SK-N-MC (cell line): ENCODE measurements around the gene GPAT3.

Experiments used
- DNase-seq: peaks from one replicate; pipeline ENCODE4 v3.0.0-alpha.2; 2011; ENCODE audit warnings: low read depth, low spot score
- H3K27ac ChIP-seq: fragments of 200-600 bp; sonication (generic); 2 replicates; pipeline ENCODE4 v1.5.1; 2016; ENCODE audit warnings: mixed run types
- H3K36me3 ChIP-seq: fragments of 200-600 bp; sonication (generic); 2 replicates; pipeline ENCODE4 v1.6.1; 2017; ENCODE audit warnings: antibody characterized with exemption, low read length, mixed read lengths; ENCODE audit not compliant: insufficient read depth
- H3K4me3 ChIP-seq: fragments of 200-600 bp; sonication (generic); 2 replicates; pipeline ENCODE4 v1.5.1; 2016
- H3K9ac ChIP-seq: fragments of 200-600 bp; sonication (generic); 2 replicates; pipeline ENCODE4 v1.8.0; 2017; ENCODE audit warnings: mixed run types, mixed read lengths; ENCODE audit not compliant: insufficient read length
- H3K9me3 ChIP-seq: fragments of 200-600 bp; sonication (generic); 2 replicates; pipeline ENCODE4 v1.6.1; 2017; ENCODE audit warnings: low read depth, mild to moderate bottlenecking, antibody characterized with exemption, low read length, moderate library complexity, mixed read lengths
- EZH2 ChIP-seq: fragments of 200-600 bp; sonication (generic); IDR thresholded peaks from one replicate; pipeline ENCODE4 v1.6.1; 2017; ENCODE audit warnings: antibody characterized with exemption
- FOXP2 ChIP-seq: optimal IDR thresholded peaks from 2 replicates; pipeline ENCODE3; 2011; ENCODE audit warnings: mild to moderate bottlenecking, moderate library complexity; ENCODE audit not compliant: insufficient read depth; ENCODE audit errors: extremely low read length, control extremely low read depth
- POLR2AphosphoS5 ChIP-seq: IDR thresholded peaks from 2 replicates; pipeline ENCODE4 v1.6.1; 2012; ENCODE audit warnings: mild to moderate bottlenecking, low read depth, low read length, borderline replicate concordance

The GPAT3 gene

GRCh38 chr4:83546786-83547185, 10.9 kb downstream of the GPAT3 start:
- no peak for TF ChIP-seq EZH2
- no peak for TF ChIP-seq POLR2AphosphoS5
- TF ChIP-seq FOXP2, result no peak
- H3K9ac ChIP-seq, result no peak overlapping the region
- H3K9me3 ChIP-seq, result no peaks in the 10 kb centered on the region
- no peak overlapping the region for H3K4me3 ChIP-seq
- no peak overlapping the region for H3K27ac ChIP-seq
- no peak for DNase-seq
- no peaks in the 10 kb centered on the region for H3K36me3 ChIP-seq

- H3K27ac ChIP-seq, result no peak overlapping the region
- no peak overlapping the region for H3K4me3 ChIP-seq
- TF ChIP-seq EZH2 (no peak), FOXP2 (peak; percentile 23), POLR2AphosphoS5 (no peak)
- H3K36me3 ChIP-seq, result no peaks in the 10 kb centered on the region
- H3K9ac ChIP-seq, result no peak overlapping the region
- H3K9me3 ChIP-seq, result no peaks in the 10 kb centered on the region
- DNase-seq, result no peak
These were observed 12.4 kb downstream of the GPAT3 start for GRCh38 chr4:83548151-83548905.

- Histone ChIP-seq H3K9ac (no peak overlapping the region), H3K27ac (no peak overlapping the region), H3K9me3 (no peaks in the 10 kb centered on the region), H3K4me3 (no peak overlapping the region), H3K36me3 (no peaks in the 10 kb centered on the region)
- no peak for TF ChIP-seq FOXP2
- TF ChIP-seq POLR2AphosphoS5, result no peak
- TF ChIP-seq EZH2, result no peak
- DNase-seq, result no peak
These were observed 16.2 kb downstream of the GPAT3 start for GRCh38 chr4:83552083-83552482.

GRCh38 chr4:83552924-83553323, 17.0 kb downstream of the GPAT3 start:
- H3K4me3 ChIP-seq, result no peak overlapping the region
- TF ChIP-seq EZH2 (no peak), FOXP2 (no peak), POLR2AphosphoS5 (no peak)
- no peaks in the 10 kb centered on the region for H3K9me3 ChIP-seq
- H3K9ac ChIP-seq, result no peak overlapping the region
- H3K36me3 ChIP-seq, result no peaks in the 10 kb centered on the region
- H3K27ac ChIP-seq, result no peak overlapping the region
- DNase-seq, result no peak

- H3K36me3 ChIP-seq, result no peaks in the 10 kb centered on the region
- DNase-seq, result no peak
- H3K9ac ChIP-seq, result no peak overlapping the region
- TF ChIP-seq FOXP2 (no peak), POLR2AphosphoS5 (no peak), EZH2 (no peak)
- no peak overlapping the region for H3K4me3 ChIP-seq
- H3K27ac ChIP-seq, result no peak overlapping the region
- no peaks in the 10 kb centered on the region for H3K9me3 ChIP-seq
These were observed 20.2 kb downstream of the GPAT3 start for GRCh38 chr4:83556006-83556707.

- DNase-seq, result no peak
- Histone ChIP-seq H3K36me3 (no peaks in the 10 kb centered on the region), H3K9me3 (no peaks in the 10 kb centered on the region), H3K9ac (no peak overlapping the region), H3K27ac (no peak overlapping the region), H3K4me3 (no peak overlapping the region)
- TF ChIP-seq EZH2 (no peak), FOXP2 (no peak), POLR2AphosphoS5 (no peak)
These were observed 20.9 kb downstream of the GPAT3 start for GRCh38 chr4:83556816-83557215.

GRCh38 chr4:83558059-83558653, 22.2 kb downstream of the GPAT3 start:
- H3K9ac ChIP-seq, result no peak overlapping the region
- no peak overlapping the region for H3K27ac ChIP-seq
- TF ChIP-seq EZH2 (no peak), POLR2AphosphoS5 (no peak), FOXP2 (no peak)
- H3K36me3 ChIP-seq, result no peaks in the 10 kb centered on the region
- DNase-seq, result no peak
- H3K9me3 ChIP-seq, result no peaks in the 10 kb centered on the region
- H3K4me3 ChIP-seq, result no peak overlapping the region

GRCh38 chr4:83558680-83559079, 22.8 kb downstream of the GPAT3 start:
- Histone ChIP-seq H3K36me3 (no peaks in the 10 kb centered on the region), H3K9me3 (no peaks in the 10 kb centered on the region), H3K9ac (no peak overlapping the region), H3K4me3 (no peak overlapping the region), H3K27ac (no peak overlapping the region)
- no peak for DNase-seq
- no peak for TF ChIP-seq POLR2AphosphoS5
